Prostate gland (tissue), 2 donors: ENCODE measurements around the gene TUG1. TPM values are rescaled to one million over a fixed set of nuclear protein-coding genes. Genes with fewer than 3 reads are reported as not detected.

Experiments
- DNase-seq: peaks from one replicate; pipeline ENCODE4 v3.0.0-alpha.2; 2019; ENCODE audit warnings: low spot score
- H3K27ac ChIP-seq, 2 donors: fragments of 200-600 bp; sonication (generic); 2 replicates each; pipeline ENCODE4 v1.5.1; 2017 to 2019
- H3K27me3 ChIP-seq: fragments of 200-600 bp; sonication (generic); replicated peaks from 2 replicates; pipeline ENCODE4 v1.5.1; 2019; ENCODE audit not compliant: insufficient read depth
- H3K36me3 ChIP-seq, 2 donors: fragments of 200-600 bp; sonication (generic); 1 replicate in 1 of 2; 2 replicates in 1 of 2; pipeline versions ENCODE4 v1.5.1 to v1.8.1; 2017 to 2019
- H3K4me1 ChIP-seq: fragments of 200-600 bp; sonication (generic); replicated peaks from 2 replicates; pipeline ENCODE4 v1.5.1; 2019
- H3K4me3 ChIP-seq, 2 donors: fragments of 200-600 bp; sonication (generic); 2 replicates each; pipeline ENCODE4 v1.5.1; 2017 to 2019
- H3K9me3 ChIP-seq: fragments of 200-600 bp; sonication (generic); 2 replicates; pipeline ENCODE4 v1.5.1; 2017
- POLR2A ChIP-seq: fragments of 450-650 bp; IDR thresholded peaks from one replicate; pipeline ENCODE4 v1.6.1; 2016; ENCODE audit warnings: antibody characterized with exemption, mild to moderate bottlenecking
- POLR2AphosphoS5 ChIP-seq: sonication (generic); formaldehyde crosslinking; IDR thresholded peaks from one replicate; pipeline ENCODE4 v1.6.1; 2017; ENCODE audit warnings: antibody characterized with exemption
- WGBS: methylation state at CpG from one replicate; pipeline ENCODE4 v1.1.5; 2018; 5-methylcytosine and 5-hydroxymethylcytosine counted together
- intact Hi-C: fragments of 100-400 bp; cut with DNase I; formaldehyde crosslinking; loops from one replicate; pipeline ENCODE4 v1.14.2; 2022
- small RNA-seq, 2 donors: library from RNA; depleted of rRNA; stranded (forward); fragments of <200 nt; gene quantifications; one replicate each; pipeline ENCODE3, GENCODE V24; 2016
- total RNA-seq, 2 donors: library from RNA; depleted of rRNA; stranded (reverse); fragments of >200 nt; gene quantifications; one replicate each; pipeline ENCODE4 v1.1.0, GENCODE V29; 2016
- TF ChIP-seq, protein P1 (sequence below), 4 experiments: fragments of 200-600 bp in 2 of 4; fragments of 450-650 bp in 2 of 4; sonication (generic) in 2 of 4; IDR thresholded peaks; 1 replicate in 3 of 4; 2 replicates in 1 of 4; pipeline ENCODE4 v1.5.1; 2016 to 2019; ENCODE audit warnings: antibody characterized with exemption in 4 of 4, mild to moderate bottlenecking in 2 of 4, moderate library complexity in 2 of 4

The TUG1 gene
- total RNA-seq, 2 donors from 2014 or later = 58.7 to 113 TPM

- 86% methylated on average over 6 of the region's 6 CpGs for WGBS
- H3K27me3 ChIP-seq = no peaks in the 10 kb centered on the region
- no peak for DNase-seq
- no peaks in the 10 kb centered on the region for H3K36me3 ChIP-seq
- no peak overlapping the region for H3K4me3 ChIP-seq
- H3K9me3 ChIP-seq = no peaks in the 10 kb centered on the region
- H3K4me1 ChIP-seq = no peaks in the 10 kb centered on the region
- no peak for TF ChIP-seq POLR2AphosphoS5
- no peak for TF ChIP-seq POLR2A
- intact Hi-C loops = no loop called here
- no peak overlapping the region for H3K27ac ChIP-seq
Measured at GRCh38 chr22:31001124-31001770, 32.2 kb downstream of the TUG1 start.

DNA sequence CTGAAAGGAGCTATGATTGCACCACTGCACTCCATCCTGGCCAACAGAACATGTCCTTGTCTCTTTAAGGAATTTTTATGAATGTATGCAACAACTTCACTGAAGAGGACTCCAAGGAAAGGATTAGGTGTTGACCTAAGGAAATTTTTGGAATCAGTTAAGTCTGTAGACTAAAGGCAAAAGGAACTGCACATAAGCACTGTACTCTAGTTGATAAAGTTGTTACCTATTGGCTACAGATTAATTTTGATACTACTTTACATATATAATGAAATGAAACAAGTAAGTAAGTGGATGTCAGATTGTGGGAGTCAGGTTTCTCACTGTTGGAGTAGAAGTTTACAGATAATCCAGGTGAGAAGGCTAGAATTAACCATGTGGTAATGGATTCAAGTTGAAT is 36.5 kb downstream of the TUG1 start:
- H3K9me3 ChIP-seq = no peaks in the 10 kb centered on the region
- intact Hi-C loops = no loop called here
- no peak overlapping the region for H3K4me3 ChIP-seq
- no peak overlapping the region for H3K27ac ChIP-seq
- DNase-seq = no peak
- H3K36me3 ChIP-seq = no peaks in the 10 kb centered on the region
- TF ChIP-seq POLR2A = no peak
- no peaks in the 10 kb centered on the region for H3K27me3 ChIP-seq
- no peaks in the 10 kb centered on the region for H3K4me1 ChIP-seq

GRCh38 chr22:31019191-31019930 is 50.3 kb downstream of the TUG1 start:
- intact Hi-C loops = no loop called here
- WGBS = 85% methylated on average over 3 of the region's 3 CpGs
- no peak for TF ChIP-seq POLR2AphosphoS5
- TF ChIP-seq, protein P1, sequence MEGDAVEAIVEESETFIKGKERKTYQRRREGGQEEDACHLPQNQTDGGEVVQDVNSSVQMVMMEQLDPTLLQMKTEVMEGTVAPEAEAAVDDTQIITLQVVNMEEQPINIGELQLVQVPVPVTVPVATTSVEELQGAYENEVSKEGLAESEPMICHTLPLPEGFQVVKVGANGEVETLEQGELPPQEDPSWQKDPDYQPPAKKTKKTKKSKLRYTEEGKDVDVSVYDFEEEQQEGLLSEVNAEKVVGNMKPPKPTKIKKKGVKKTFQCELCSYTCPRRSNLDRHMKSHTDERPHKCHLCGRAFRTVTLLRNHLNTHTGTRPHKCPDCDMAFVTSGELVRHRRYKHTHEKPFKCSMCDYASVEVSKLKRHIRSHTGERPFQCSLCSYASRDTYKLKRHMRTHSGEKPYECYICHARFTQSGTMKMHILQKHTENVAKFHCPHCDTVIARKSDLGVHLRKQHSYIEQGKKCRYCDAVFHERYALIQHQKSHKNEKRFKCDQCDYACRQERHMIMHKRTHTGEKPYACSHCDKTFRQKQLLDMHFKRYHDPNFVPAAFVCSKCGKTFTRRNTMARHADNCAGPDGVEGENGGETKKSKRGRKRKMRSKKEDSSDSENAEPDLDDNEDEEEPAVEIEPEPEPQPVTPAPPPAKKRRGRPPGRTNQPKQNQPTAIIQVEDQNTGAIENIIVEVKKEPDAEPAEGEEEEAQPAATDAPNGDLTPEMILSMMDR (IDR thresholded peaks at IDR 0.05) = no peak

GRCh38 chr22:31020334-31020733 is 51.3 kb downstream of the TUG1 start:
- TF ChIP-seq POLR2A (no peak), POLR2AphosphoS5 (no peak)
- TF ChIP-seq, protein P1 (IDR thresholded peaks at IDR 0.05) = no peak

More at GRCh38 chr22:31019191-31019930, 50.3 kb downstream of the TUG1 start:
- DNase-seq = no peak
- Histone ChIP-seq H3K36me3 (no peaks in the 10 kb centered on the region), H3K9me3 (no peaks in the 10 kb centered on the region), H3K27ac (no peak overlapping the region), H3K4me1 (no peaks in the 10 kb centered on the region), H3K27me3 (no peaks in the 10 kb centered on the region), H3K4me3 (no peak overlapping the region)

GRCh38 chr22:31022516-31022915 is 53.5 kb downstream of the TUG1 start:
- TF ChIP-seq POLR2AphosphoS5 (no peak), POLR2A (no peak)
- TF ChIP-seq, protein P1 (IDR thresholded peaks at IDR 0.05) = no peak
- no peak overlapping the region for H3K27ac ChIP-seq
- no peak overlapping the region for H3K4me3 ChIP-seq
- no peaks in the 10 kb centered on the region for H3K9me3 ChIP-seq
- H3K4me1 ChIP-seq = no peaks in the 10 kb centered on the region
- H3K27me3 ChIP-seq = no peaks in the 10 kb centered on the region
- no peaks in the 10 kb centered on the region for H3K36me3 ChIP-seq
- no peak for DNase-seq
- 97% methylated on average over 5 of the region's 5 CpGs for whole genome bisulfite sequencing
- intact Hi-C loops = no loop called here

More at GRCh38 chr22:31020334-31020733, 51.3 kb downstream of the TUG1 start:
- Histone ChIP-seq H3K27me3 (no peaks in the 10 kb centered on the region), H3K27ac (no peak overlapping the region), H3K9me3 (no peaks in the 10 kb centered on the region), H3K4me1 (no peaks in the 10 kb centered on the region), H3K4me3 (no peak overlapping the region), H3K36me3 (no peaks in the 10 kb centered on the region)
- intact Hi-C loops = no loop called here
- 93% methylated on average over 4 of the region's 4 CpGs for WGBS
- DNase-seq = no peak

Small RNAs within 50 kb of the gene (small RNA-seq; reads per million reads assigned to genes)
- 0 reads per million in 2 donors for gene RF01892

Other genes with a start within 250 kb of the TUG1 start
- 10 to 100 TPM; 19.7 to 74.8 TPM for gene MORC2, start 491 bp upstream of the TUG1 start, total RNA-seq
- 100 to 1,000 TPM; 200 to 209 TPM for gene SMTN, start 112.1 kb downstream of the TUG1 start, total RNA-seq
- gene SELENOM, start 138.3 kb downstream of the TUG1 start, total RNA-seq = 100 to 1,000 TPM; 382 to 434 TPM
- 10 to 100 TPM; 14.4 to 33.3 TPM for gene INPP5J, start 153.7 kb downstream of the TUG1 start, total RNA-seq
- 1 to 10 TPM in 1 of 2 donors, under 1 TPM in 1; 0.23 to 1.5 TPM for gene PLA2G3, start 171.2 kb downstream of the TUG1 start, total RNA-seq
- 10 to 100 TPM; 59.2 to 75.6 TPM for gene RNF185, start 190.9 kb downstream of the TUG1 start, total RNA-seq
- 100 to 1,000 TPM in 1 of 2 donors, 10 to 100 TPM in 1; 92.1 to 128 TPM for gene LIMK2, start 243.0 kb downstream of the TUG1 start, total RNA-seq